NOMO-1 treated with dmso at 0.1 percent for 144 hours (cell line): Measurements from ENCODE around the gene FSIP1.

Experiments used
- DNase-seq: peaks from one replicate; lab custom pipeline; 2025; ENCODE audit not compliant: unreplicated experiment; lab: John Stamatoyannopoulos, UW

Gene FSIP1

DNA sequence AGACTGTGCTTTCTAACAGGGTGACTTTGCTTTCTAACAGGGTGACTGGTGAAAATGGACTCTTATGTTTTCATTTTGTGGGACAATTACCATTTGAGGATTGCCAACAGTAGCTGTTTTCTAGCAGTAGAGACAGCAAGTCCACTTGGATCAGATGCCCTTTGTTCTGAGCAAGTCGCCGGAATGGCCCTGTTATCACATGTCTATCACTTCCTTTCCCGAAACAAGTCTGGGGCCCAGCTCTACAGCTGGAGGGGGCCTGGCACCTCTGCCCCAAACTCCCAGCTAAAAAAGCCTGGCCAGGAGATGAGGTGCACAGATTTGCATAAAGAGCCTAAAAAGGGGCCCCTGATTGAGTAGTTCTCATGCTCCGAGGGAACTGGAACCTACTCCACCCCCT is 157.2 kb downstream of the FSIP1 start:
- DNase-seq = no peak

DNA sequence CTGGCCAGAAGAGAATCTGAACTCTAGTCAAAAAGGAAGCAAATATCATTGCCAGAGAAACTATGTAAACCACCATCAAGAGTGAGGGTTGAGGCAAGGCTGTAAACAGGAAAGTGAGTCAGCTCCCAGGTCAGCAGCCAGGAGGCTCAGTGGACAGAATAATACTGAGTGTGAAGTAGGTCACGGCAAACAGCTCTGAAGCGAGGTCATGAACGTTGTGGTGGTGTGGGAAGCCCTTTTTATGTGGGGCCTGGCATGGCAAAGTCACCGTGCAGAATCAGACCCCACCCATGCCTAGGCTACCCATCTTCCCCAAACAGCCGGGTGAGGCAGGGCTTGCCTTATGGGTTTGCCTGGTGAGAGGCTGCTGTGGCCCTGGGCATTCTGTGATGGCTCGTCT is 157.8 kb downstream of the FSIP1 start:
- DNase-seq = peak; percentile 35

DNA sequence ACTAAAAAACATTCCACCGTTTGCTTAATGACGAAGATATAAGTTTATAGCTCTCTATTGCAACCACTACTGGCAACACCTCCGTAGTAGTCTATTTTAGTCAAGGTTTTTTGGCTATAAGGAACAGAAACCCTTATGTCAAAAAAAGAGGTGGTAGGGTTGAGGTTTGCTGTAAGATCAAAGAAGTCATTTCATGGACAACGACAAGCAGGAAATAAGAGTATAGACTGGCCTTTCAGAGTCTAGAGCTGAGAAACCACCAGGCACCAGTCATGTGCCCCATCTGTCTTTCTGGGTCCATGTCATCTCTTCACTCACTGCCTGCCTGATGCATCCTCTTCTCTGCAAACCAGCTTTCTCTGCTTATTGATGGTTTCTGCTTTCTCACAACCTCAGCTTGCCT is 159.1 kb downstream of the FSIP1 start:
- peak; percentile 58 for DNase-seq

DNA sequence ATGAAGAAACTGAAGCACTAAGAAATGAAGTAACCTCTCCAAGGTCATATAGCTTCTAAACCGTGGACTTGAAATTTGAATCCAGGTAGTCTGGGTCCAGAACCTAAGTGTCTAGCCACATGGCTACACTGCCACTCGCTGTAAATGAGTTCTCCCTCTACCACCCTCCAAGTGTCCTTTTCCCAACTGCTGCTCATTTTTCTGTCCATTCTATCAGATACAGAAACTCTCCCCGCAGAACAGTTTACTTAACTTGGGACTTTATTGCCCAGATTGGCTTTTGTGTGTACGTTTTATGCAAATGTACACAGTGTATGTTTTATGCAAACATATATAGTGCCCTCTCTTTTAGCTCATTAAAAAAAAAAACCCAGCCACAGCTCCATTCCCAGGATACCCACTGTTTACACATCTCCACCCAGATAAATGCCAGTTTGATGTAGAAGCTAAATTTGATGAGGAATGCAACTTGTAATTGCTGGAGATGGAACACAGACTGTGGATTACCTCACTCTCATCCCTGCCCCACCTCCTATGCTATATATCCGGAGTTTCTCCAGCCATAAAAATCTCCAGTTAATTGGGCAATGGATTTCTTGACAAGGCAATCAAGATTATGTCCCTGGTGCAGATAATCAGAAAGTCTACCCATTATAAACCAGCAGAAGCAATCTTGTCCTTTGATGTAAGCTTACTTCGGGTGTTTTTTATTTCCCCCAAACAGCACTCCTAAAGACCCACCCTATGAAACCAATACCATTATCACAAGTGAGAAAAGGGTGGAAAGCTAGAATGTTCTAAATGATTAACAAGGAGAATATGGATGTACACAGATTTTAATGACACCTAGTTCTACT is 159.8 kb downstream of the FSIP1 start:
- DNase-seq = no peak

DNA sequence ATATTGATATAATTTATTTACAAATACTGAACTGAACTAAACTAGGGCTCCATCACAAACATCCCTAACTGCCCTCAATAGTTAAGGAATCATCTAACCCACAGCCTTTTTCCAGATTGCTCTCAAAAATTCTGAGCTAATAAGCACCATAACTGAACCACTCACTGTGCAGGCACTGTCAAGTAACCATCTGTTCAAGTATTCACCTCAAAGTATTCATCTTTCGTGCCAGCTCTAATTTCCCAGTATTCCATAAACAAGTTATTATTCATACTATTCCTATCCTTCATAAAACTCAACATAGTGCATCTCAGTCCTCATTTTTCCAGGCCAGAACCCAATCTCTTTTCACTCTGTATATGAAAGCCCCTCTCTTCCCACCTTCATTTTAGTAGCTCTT is 160.7 kb downstream of the FSIP1 start:
- no peak for DNase-seq

DNA sequence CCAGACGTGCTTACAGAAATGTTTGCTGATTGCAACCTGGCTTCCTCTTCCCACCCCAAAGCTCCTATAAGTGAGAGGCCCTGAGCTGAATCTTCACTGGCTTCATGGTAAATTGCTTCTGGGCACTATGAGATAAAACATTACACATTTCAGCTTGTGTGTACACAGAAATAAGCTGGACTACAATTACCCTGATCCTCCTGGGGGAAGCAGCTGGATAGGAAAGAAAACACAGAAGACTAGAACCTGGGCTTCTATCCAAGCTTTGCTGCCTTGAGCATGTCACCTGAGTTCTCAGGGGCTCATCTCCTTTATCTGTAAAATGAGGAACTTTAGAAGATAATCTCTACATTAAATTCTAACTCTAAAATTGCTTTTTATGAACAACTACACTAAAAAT is 161.4 kb downstream of the FSIP1 start:
- DNase-seq = no peak

DNA sequence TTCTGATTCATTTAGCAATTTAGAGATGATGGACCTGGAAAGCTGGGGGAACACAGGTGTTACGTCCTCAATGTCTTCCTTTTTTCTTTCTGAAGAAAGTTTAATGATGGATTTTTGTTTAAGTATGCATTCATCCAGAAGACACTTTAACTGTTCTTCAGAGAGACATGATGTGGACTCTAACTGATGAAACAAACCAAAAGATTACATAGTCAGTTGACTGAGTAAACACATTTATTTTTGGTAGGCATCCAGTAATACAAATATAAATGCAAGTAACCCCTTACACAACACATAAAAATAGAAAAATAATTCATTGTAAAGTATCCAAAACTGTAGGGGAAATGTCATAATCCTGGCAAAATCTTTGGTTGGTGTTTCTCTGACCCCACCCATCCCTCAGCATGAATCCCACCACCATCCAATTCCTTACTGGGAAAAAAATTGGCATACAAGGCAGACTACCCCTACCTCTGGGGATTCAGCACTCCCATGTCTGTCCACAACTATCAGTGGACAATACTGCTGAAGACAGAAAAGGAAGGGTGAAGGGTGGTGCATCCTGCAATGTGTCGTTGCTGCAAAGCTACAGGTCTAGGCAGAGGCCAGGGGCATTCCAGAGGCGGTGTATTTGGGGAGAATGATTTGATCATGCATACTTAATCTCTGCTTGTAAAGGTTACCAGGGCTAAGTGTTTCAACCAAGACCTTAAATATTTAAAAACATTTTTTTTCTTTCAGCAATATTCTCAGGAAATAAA is 164.4 kb downstream of the FSIP1 start:
- no peak for DNase-seq

- DNase-seq = no peak
Observed at GRCh38 chr15:39616731-39617455, 165.7 kb downstream of the FSIP1 start.

DNA sequence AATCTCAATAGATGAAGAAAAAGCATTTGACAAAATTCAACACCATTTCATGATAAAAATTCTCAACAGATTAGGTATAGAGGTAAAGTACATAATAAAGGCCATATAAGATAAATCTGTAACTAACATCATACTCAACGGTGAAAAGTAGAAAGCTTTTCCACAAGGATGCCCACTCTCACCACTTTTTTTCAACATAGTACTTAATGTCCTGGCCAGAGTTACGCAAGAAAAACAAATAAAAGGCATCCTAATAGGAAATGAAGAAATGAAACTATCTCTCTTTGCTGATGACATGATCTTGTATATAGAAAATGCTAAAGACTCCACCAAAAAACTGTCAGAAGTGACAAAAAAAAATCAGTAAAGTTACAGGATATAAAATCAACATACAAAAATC is 168.8 kb downstream of the FSIP1 start:
- no peak for DNase-seq

DNA sequence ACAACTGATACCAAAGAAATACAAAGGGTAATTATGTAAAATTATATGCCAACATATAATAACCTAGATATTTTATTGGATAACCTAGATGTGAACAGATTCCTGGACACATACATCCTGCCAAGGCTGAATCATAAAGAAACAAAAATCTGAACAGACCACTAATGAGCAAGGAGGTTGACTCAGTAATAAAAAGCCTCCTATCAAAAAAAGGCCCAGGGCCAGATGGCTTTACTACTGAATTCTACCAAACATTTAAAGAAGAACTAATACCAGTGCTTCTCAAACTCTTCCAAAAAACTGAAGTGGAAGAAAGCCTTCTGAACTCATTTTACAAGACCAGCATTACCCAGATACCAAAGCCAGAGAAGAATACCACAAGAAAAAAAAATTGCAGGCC is 169.4 kb downstream of the FSIP1 start:
- DNase-seq = no peak

DNA sequence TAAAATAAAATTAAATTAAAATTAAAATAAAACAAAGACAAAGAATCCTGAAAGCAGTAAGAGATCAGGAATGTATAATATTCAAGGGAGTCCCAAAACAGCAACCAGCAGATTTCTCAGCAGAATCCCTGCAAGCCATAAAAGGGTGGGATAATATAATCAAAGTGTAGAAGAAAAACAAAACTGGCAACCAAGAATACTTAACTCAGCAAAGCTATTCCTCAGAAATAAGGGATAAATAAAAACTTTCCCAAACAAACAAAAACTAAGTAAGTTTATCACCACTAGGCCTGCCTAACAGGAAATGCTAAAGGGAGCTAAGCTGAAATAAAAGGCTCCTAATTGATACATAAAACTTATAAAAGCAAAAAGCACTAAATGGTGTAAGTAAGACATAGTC is 172.0 kb downstream of the FSIP1 start:
- DNase-seq = no peak

GRCh38 chr15:39609166-39609916 is 173.3 kb downstream of the FSIP1 start:
- DNase-seq = no peak

- DNase-seq = no peak
Observed at GRCh38 chr15:39608185-39609139, 174.2 kb downstream of the FSIP1 start.

DNA sequence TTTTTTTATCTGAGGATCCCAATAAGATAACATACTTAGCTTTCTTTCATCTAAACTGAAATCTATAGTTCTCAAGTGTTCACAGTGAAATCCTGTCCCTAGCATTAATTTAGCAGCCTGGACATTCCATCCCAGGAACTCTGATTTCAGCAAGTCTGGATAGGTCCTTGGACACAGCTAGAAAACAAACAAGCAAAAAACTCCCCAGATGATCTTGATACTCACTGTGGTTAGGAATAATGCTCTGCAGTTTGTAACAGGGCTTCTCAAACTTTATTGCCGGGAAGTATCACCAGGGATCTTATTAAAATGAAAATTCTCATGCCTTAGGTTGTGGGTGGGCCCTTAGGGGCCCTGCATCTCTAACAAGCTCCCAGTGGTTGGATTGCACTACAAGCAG is 177.5 kb downstream of the FSIP1 start:
- no peak for DNase-seq

- no peak for DNase-seq
Observed at GRCh38 chr15:39602143-39602542, 180.5 kb downstream of the FSIP1 start.

- no peak for DNase-seq
Observed at GRCh38 chr15:39599871-39600270, 182.8 kb downstream of the FSIP1 start.

GRCh38 chr15:39598958-39599845 is 183.4 kb downstream of the FSIP1 start:
- DNase-seq = no peak

DNA sequence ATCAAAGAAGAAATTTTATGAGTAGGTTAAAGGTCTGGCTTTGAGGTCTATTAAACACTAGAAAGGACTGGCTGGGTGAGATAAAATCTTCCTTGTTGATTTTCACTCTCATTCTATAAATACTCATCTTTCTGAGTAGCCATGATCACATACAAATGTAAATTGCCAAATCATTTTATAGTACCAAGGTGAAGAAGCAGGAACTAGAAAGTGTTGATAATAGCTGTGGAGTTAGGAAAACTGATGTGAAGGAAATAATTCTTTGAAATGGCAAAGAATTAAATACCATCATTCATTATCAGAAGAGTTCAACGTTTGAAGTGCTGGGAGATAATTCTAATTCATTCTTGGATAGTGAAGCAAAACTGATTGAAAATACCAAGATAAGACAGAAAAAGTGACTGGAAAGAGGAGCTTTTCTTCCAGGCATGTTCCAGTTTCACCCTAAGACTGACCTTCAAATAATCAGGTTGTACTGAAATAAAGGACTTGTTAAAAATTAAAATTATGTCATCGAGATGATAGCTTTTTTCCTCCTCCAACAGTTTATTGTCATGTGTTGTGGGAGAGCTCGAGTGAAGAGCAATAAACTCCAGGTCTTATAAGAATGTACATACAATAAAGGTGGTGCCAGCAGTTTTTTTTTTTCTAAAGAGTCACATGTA is 184.3 kb downstream of the FSIP1 start:
- no peak for DNase-seq
